ENCODE data around the gene VSTM5. TPM values are rescaled to one million over a fixed set of nuclear protein-coding genes. Genes with fewer than 3 reads are reported as not detected.

Gene VSTM5
- total RNA-seq, 2 donors from 2014 or later: 0.74 to 0.77 TPM

GRCh38 chr11:93817426-93818348 lies 32.7 kb downstream of the VSTM5 start:
- Histone ChIP-seq H3K27me3 (replicated peaks; ENCODE audit: insufficient read depth) (no peaks in the 10 kb centered on the region), H3K4me1 (replicated peaks) (no peaks in the 10 kb centered on the region), H3K9me3 (no peaks in the 10 kb centered on the region), H3K36me3 (no peaks in the 10 kb centered on the region), H3K27ac (no peak overlapping the region), H3K4me3 (no peak overlapping the region)
- TF ChIP-seq, protein P1, sequence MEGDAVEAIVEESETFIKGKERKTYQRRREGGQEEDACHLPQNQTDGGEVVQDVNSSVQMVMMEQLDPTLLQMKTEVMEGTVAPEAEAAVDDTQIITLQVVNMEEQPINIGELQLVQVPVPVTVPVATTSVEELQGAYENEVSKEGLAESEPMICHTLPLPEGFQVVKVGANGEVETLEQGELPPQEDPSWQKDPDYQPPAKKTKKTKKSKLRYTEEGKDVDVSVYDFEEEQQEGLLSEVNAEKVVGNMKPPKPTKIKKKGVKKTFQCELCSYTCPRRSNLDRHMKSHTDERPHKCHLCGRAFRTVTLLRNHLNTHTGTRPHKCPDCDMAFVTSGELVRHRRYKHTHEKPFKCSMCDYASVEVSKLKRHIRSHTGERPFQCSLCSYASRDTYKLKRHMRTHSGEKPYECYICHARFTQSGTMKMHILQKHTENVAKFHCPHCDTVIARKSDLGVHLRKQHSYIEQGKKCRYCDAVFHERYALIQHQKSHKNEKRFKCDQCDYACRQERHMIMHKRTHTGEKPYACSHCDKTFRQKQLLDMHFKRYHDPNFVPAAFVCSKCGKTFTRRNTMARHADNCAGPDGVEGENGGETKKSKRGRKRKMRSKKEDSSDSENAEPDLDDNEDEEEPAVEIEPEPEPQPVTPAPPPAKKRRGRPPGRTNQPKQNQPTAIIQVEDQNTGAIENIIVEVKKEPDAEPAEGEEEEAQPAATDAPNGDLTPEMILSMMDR (IDR thresholded peaks at IDR 0.05): no peak
- TF ChIP-seq POLR2A (IDR thresholded peaks at IDR 0.05) (no peak), POLR2AphosphoS5 (IDR thresholded peaks at IDR 0.05) (no peak)
- 53% methylated on average over 4 of the region's 4 CpGs for WGBS
- no peak for DNase-seq (ENCODE audit: low spot score)
- intact Hi-C loops (cut with DNase I): no loop called here

GRCh38 chr11:93814966-93815633 lies 35.3 kb downstream of the VSTM5 start:
- no peak overlapping the region for H3K4me3 ChIP-seq
- DNase-seq (ENCODE audit: low spot score): no peak
- H3K27ac ChIP-seq: no peak overlapping the region
- intact Hi-C loops (cut with DNase I): no loop called here
- no peaks in the 10 kb centered on the region for H3K27me3 ChIP-seq (replicated peaks; ENCODE audit: insufficient read depth)
- peaks cover 0 to 3% of the 10 kb centered on the region in 2 donors for H3K36me3 ChIP-seq
- H3K9me3 ChIP-seq: no peaks in the 10 kb centered on the region
- no peaks in the 10 kb centered on the region for H3K4me1 ChIP-seq (replicated peaks)
- TF ChIP-seq POLR2A (IDR thresholded peaks at IDR 0.05) (no peak), POLR2AphosphoS5 (IDR thresholded peaks at IDR 0.05) (no peak)
- TF ChIP-seq, protein P1 (IDR thresholded peaks at IDR 0.05): no peak
- WGBS: 68% methylated on average over 6 of the region's 6 CpGs

- WGBS: 93% methylated on average over 5 of the region's 5 CpGs
- Histone ChIP-seq H3K27me3 (replicated peaks; ENCODE audit: insufficient read depth) (no peaks in the 10 kb centered on the region), H3K27ac (no peak overlapping the region), H3K9me3 (no peaks in the 10 kb centered on the region), H3K4me3 (no peak overlapping the region), H3K4me1 (replicated peaks) (no peaks in the 10 kb centered on the region), H3K36me3 (peaks cover 0 to 3% of the 10 kb centered on the region in 2 donors)
- intact Hi-C loops (cut with DNase I): no loop called here
- TF ChIP-seq, protein P1 (IDR thresholded peaks at IDR 0.05): no peak
- no peak for TF ChIP-seq POLR2A (IDR thresholded peaks at IDR 0.05)
- no peak for TF ChIP-seq POLR2AphosphoS5 (IDR thresholded peaks at IDR 0.05)
- no peak for DNase-seq (ENCODE audit: low spot score)
These were observed 36.4 kb downstream of the VSTM5 start for GRCh38 chr11:93813974-93814373.

- no peak for DNase-seq (ENCODE audit: low spot score)
- H3K27ac ChIP-seq: no peak overlapping the region
- no peak overlapping the region for H3K4me3 ChIP-seq
- H3K9me3 ChIP-seq: no peaks in the 10 kb centered on the region
- 99% methylated on average over 3 of the region's 3 CpGs for WGBS
- intact Hi-C loops (cut with DNase I): no loop called here
- no peaks in the 10 kb centered on the region for H3K27me3 ChIP-seq (replicated peaks; ENCODE audit: insufficient read depth)
- H3K4me1 ChIP-seq (replicated peaks): no peaks in the 10 kb centered on the region
- H3K36me3 ChIP-seq: peaks cover 1 to 3% of the 10 kb centered on the region in 2 donors
- TF ChIP-seq POLR2AphosphoS5 (IDR thresholded peaks at IDR 0.05) (no peak), POLR2A (IDR thresholded peaks at IDR 0.05) (no peak)
- TF ChIP-seq, protein P1 (IDR thresholded peaks at IDR 0.05): no peak
These were observed 42.4 kb downstream of the VSTM5 start for GRCh38 chr11:93807980-93808379.
